ENCODE measurements around the gene EPB41L3. TPM values are rescaled to one million over a fixed set of nuclear protein-coding genes. Genes with fewer than 3 reads are reported as not detected.

The EPB41L3 gene
- total RNA-seq, 4 donors from 2014 or later: 9.6 to 37.0 (median 13.5) TPM

- no peaks in the 10 kb centered on the region for H3K9me3 ChIP-seq
- H3K36me3 ChIP-seq: no peaks in the 10 kb centered on the region
- 69% methylated on average over 8 of the region's 8 CpGs for WGBS
- H3K27me3 ChIP-seq: no peaks in the 10 kb centered on the region
- no peak for DNase-seq (ENCODE audit: low spot score in 2 of 2)
- no peaks in the 10 kb centered on the region for H3K4me1 ChIP-seq
- TF ChIP-seq POLR2AphosphoS5 (IDR thresholded peaks at IDR 0.05) (no peak), POLR2A (IDR thresholded peaks at IDR 0.05) (no peak), EP300 (IDR thresholded peaks at IDR 0.05) (no peak), CTCF (IDR thresholded peaks at IDR 0.05) (no peak)
- H3K4me3 ChIP-seq: no peak overlapping the region
- H3K27ac ChIP-seq: no peak overlapping the region
Observed at GRCh38 chr18:5556310-5556974, 12.6 kb upstream of the EPB41L3 start.

- Histone ChIP-seq H3K9me3 (no peaks in the 10 kb centered on the region), H3K4me3 (no peak overlapping the region)
- WGBS: 93% methylated on average over 4 of the region's 4 CpGs
Observed at GRCh38 chr18:5554629-5555028, 10.8 kb upstream of the EPB41L3 start.

GRCh38 chr18:5546660-5547059 is 2.9 kb upstream of the EPB41L3 start:
- Histone ChIP-seq H3K4me3 (no peak overlapping the region), H3K27ac (no peak overlapping the region), H3K4me1 (peaks cover 14% of the 10 kb centered on the region), H3K27me3 (peaks cover 11% of the 10 kb centered on the region), H3K36me3 (no peaks in the 10 kb centered on the region), H3K9me3 (no peaks in the 10 kb centered on the region)
- DNase-seq (ENCODE audit: low spot score in 2 of 2): no peak
- 22% methylated on average over 3 of the region's 3 CpGs for WGBS
- TF ChIP-seq POLR2A (IDR thresholded peaks at IDR 0.05) (no peak), POLR2AphosphoS5 (IDR thresholded peaks at IDR 0.05) (no peak), CTCF (IDR thresholded peaks at IDR 0.05) (peak in 1 of 2 donors; percentile 48)

More at GRCh38 chr18:5554629-5555028, 10.8 kb upstream of the EPB41L3 start:
- no peak for TF ChIP-seq CTCF (IDR thresholded peaks at IDR 0.05)
- TF ChIP-seq POLR2A (IDR thresholded peaks at IDR 0.05): no peak
- no peak for TF ChIP-seq POLR2AphosphoS5 (IDR thresholded peaks at IDR 0.05)
- TF ChIP-seq EP300 (IDR thresholded peaks at IDR 0.05): no peak
- Histone ChIP-seq H3K27ac (no peak overlapping the region), H3K36me3 (no peaks in the 10 kb centered on the region), H3K27me3 (no peaks in the 10 kb centered on the region), H3K4me1 (no peaks in the 10 kb centered on the region)
- no peak for DNase-seq (ENCODE audit: low spot score in 2 of 2)

- no CpG with 5 or more reads among the region's 84 CpGs for WGBS
- Histone ChIP-seq H3K36me3 (no peaks in the 10 kb centered on the region), H3K27ac (peak overlapping the region; percentile 86), H3K9me3 (no peaks in the 10 kb centered on the region), H3K27me3 (peaks cover 11% of the 10 kb centered on the region), H3K4me1 (peaks cover 14% of the 10 kb centered on the region), H3K4me3 (peak overlapping the region; percentile 72)
- DNase-seq (ENCODE audit: low spot score in 2 of 2): no peak
- TF ChIP-seq POLR2A (IDR thresholded peaks at IDR 0.05) (no peak), POLR2AphosphoS5 (IDR thresholded peaks at IDR 0.05) (no peak), CTCF (IDR thresholded peaks at IDR 0.05) (no peak), EP300 (IDR thresholded peaks at IDR 0.05) (no peak)
Observed at GRCh38 chr18:5543036-5543680, 639 bp downstream of the EPB41L3 start.

GRCh38 chr18:5542515-5543035 is 1.2 kb downstream of the EPB41L3 start:
- peaks cover 11% of the 10 kb centered on the region for H3K27me3 ChIP-seq
- DNase-seq (ENCODE audit: low spot score in 2 of 2): peak in 1 of 2 donors; percentile 77
- H3K4me1 ChIP-seq: peaks cover 14% of the 10 kb centered on the region
- H3K9me3 ChIP-seq: no peaks in the 10 kb centered on the region
- no peaks in the 10 kb centered on the region for H3K36me3 ChIP-seq
- H3K4me3 ChIP-seq: peak overlapping the region; percentile 72
- H3K27ac ChIP-seq: peak overlapping the region; percentile 86
- no peak for TF ChIP-seq POLR2A (IDR thresholded peaks at IDR 0.05)
- no peak for TF ChIP-seq EP300 (IDR thresholded peaks at IDR 0.05)
- no peak for TF ChIP-seq CTCF (IDR thresholded peaks at IDR 0.05)
- no peak for TF ChIP-seq POLR2AphosphoS5 (IDR thresholded peaks at IDR 0.05)
- 8% methylated on average over 17 of the region's 23 CpGs for WGBS

Measured in suprapubic skin (tissue), 4 donors.